Measurements from ENCODE around the gene SLC26A11.

GRCh38 chr17:80191192-80191591, 29.0 kb upstream of the SLC26A11 start:
- TF ChIP-seq CTCF (optimal IDR thresholded peaks at IDR 0.05 in 1 of 3, IDR thresholded peaks at IDR 0.05 in 1 of 3, conservative IDR thresholded peaks at IDR 0.05 in 1 of 3; ENCODE audit: extremely low read depth in 1 of 3, insufficient read depth in 2 of 3, low read length in 3 of 3) (peak in 1 of 3 experiments; percentile 5), EZH2 (IDR thresholded peaks at IDR 0.05; ENCODE audit: low read length) (no peak)
